ENCODE results near the gene ST7. TPM values are rescaled to one million over a fixed set of nuclear protein-coding genes. Genes with fewer than 3 reads are reported as not detected.

The ST7 gene
- total and polyA plus RNA-seq, 2 donors (not counting 1 experiment from before 2014, with no cell fraction given), result 2.3 to 4.6 TPM

DNA sequence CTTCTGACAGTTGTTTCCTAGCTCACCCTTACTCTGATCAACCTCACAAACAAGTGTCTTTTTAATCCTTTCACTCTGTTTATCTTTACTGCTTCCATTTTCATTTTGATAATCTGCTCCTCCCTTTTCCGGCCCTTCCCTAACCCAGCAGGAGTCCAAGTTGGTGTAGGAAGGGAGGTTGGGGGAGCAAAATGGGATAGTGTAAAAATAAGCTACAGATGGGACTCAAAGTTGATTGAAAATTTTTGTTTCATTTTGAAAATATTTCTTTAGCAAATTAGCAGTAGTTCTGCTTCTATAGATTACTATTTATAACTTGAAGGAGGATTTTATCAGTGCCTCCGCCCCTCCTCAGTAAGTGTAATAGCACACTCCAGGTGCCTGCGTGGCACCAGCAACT is 257.6 kb downstream of the ST7 start:
- Histone ChIP-seq H3K9ac (ENCODE audit: low read length) (no peak overlapping the region), H3K9me3 (ENCODE audit: control extremely low read depth in 1 of 3, control insufficient read depth in 2 of 3, insufficient read depth in 1 of 3, low read length in 2 of 3) (no peaks in the 10 kb centered on the region), H3K4me3 (ENCODE audit: control extremely low read depth in 1 of 5, extremely low read depth in 1 of 5, insufficient read depth in 1 of 5, low read depth in 2 of 5, low read length in 4 of 5) (no peak overlapping the region), H3K27ac (ENCODE audit: low read length in 2 of 2) (no peak overlapping the region), H3K4me1 (ENCODE audit: control insufficient read depth in 2 of 2, insufficient read depth in 2 of 2, low read length in 2 of 2) (no peaks in the 10 kb centered on the region), H3K4me2 (replicated peaks; ENCODE audit: low read depth, low read length, poor library complexity, severe bottlenecking) (no peak overlapping the region), H4K20me1 (ENCODE audit: control insufficient read depth, insufficient read depth, low read length, poor library complexity, severe bottlenecking) (no peaks in the 10 kb centered on the region), H3K79me2 (ENCODE audit: control insufficient read depth, insufficient read depth, low read length) (no peaks in the 10 kb centered on the region), H2AFZ (ENCODE audit: insufficient read depth, low read depth, low read length, poor library complexity, severe bottlenecking) (no peak overlapping the region), H3K36me3 (replicated peaks in 1 of 2; ENCODE audit: control extremely low read depth in 1 of 2, control insufficient read depth in 1 of 2, extremely low read depth in 1 of 2, insufficient read depth in 2 of 2, low read length in 1 of 2) (no peaks in the 10 kb centered on the region), H3K27me3 (replicated peaks in 1 of 4; ENCODE audit: control extremely low read depth in 1 of 4, control insufficient read depth in 3 of 4, insufficient read depth in 4 of 4, low read length in 3 of 4) (no peaks in the 10 kb centered on the region)
- Mint-ChIP-seq H3K4me3 (no peak overlapping the region), H3K9me3 (ENCODE audit: insufficient read depth) (no peaks in the 10 kb centered on the region), H3K27me3 (no peaks in the 10 kb centered on the region), H3K4me1 (no peaks in the 10 kb centered on the region), H3K27ac (no peak overlapping the region)
- ChIA-PET CTCF (no interaction called here), POLR2A (no interaction called here)
- ATAC-seq (ENCODE audit: low read depth), result no peak
- TF ChIP-seq, protein P1, sequence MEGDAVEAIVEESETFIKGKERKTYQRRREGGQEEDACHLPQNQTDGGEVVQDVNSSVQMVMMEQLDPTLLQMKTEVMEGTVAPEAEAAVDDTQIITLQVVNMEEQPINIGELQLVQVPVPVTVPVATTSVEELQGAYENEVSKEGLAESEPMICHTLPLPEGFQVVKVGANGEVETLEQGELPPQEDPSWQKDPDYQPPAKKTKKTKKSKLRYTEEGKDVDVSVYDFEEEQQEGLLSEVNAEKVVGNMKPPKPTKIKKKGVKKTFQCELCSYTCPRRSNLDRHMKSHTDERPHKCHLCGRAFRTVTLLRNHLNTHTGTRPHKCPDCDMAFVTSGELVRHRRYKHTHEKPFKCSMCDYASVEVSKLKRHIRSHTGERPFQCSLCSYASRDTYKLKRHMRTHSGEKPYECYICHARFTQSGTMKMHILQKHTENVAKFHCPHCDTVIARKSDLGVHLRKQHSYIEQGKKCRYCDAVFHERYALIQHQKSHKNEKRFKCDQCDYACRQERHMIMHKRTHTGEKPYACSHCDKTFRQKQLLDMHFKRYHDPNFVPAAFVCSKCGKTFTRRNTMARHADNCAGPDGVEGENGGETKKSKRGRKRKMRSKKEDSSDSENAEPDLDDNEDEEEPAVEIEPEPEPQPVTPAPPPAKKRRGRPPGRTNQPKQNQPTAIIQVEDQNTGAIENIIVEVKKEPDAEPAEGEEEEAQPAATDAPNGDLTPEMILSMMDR (IDR thresholded peaks at IDR 0.05), result no peak
- no peak for TF ChIP-seq EZH2 (IDR thresholded peaks at IDR 0.05; ENCODE audit: borderline replicate concordance, insufficient read depth, low read depth, low read length, poor library complexity, severe bottlenecking)
- intact Hi-C loops (cut with micrococcal nuclease), result no loop called here
- DNase-seq, result no peak
- no CpG with 5 or more reads among the region's 3 CpGs for WGBS (ENCODE audit: insufficient coverage)

DNA sequence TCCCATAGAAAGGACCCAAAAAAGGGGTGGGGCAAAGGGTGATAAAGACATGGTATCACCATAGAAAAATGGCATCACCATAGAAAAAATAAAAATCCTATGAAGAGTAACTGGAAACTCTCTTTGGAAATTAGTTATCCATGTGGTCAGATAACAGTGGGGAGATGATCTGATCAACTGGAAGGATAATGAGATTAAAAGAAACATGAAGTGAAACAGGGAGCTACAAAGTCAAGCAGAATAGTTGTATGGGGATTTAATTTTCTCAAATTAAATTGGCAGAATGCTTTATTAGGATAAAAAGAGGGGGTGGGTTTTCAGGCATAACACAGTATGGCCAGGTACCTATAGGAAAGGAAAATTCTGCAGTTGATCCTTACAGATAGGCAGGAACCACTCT is 258.3 kb downstream of the ST7 start:
- H3K27ac Mint-ChIP-seq, result no peak overlapping the region
- Histone ChIP-seq H3K9ac (ENCODE audit: low read length) (no peak overlapping the region), H3K79me2 (ENCODE audit: control insufficient read depth, insufficient read depth, low read length) (no peaks in the 10 kb centered on the region), H3K4me3 (ENCODE audit: control extremely low read depth in 1 of 5, extremely low read depth in 1 of 5, insufficient read depth in 1 of 5, low read depth in 2 of 5, low read length in 4 of 5) (no peak overlapping the region), H3K9me3 (ENCODE audit: control extremely low read depth in 1 of 3, control insufficient read depth in 2 of 3, insufficient read depth in 1 of 3, low read length in 2 of 3) (no peaks in the 10 kb centered on the region), H3K27me3 (replicated peaks in 1 of 4; ENCODE audit: control extremely low read depth in 1 of 4, control insufficient read depth in 3 of 4, insufficient read depth in 4 of 4, low read length in 3 of 4) (no peaks in the 10 kb centered on the region), H4K20me1 (ENCODE audit: control insufficient read depth, insufficient read depth, low read length, poor library complexity, severe bottlenecking) (no peaks in the 10 kb centered on the region), H2AFZ (ENCODE audit: insufficient read depth, low read depth, low read length, poor library complexity, severe bottlenecking) (no peak overlapping the region), H3K4me1 (ENCODE audit: control insufficient read depth in 2 of 2, insufficient read depth in 2 of 2, low read length in 2 of 2) (no peaks in the 10 kb centered on the region), H3K27ac (ENCODE audit: low read length in 2 of 2) (no peak overlapping the region), H3K4me2 (replicated peaks; ENCODE audit: low read depth, low read length, poor library complexity, severe bottlenecking) (no peak overlapping the region), H3K36me3 (replicated peaks in 1 of 2; ENCODE audit: control extremely low read depth in 1 of 2, control insufficient read depth in 1 of 2, extremely low read depth in 1 of 2, insufficient read depth in 2 of 2, low read length in 1 of 2) (no peaks in the 10 kb centered on the region)
- TF ChIP-seq EZH2 (IDR thresholded peaks at IDR 0.05; ENCODE audit: borderline replicate concordance, insufficient read depth, low read depth, low read length, poor library complexity, severe bottlenecking), result no peak
- TF ChIP-seq, protein P1 (IDR thresholded peaks at IDR 0.05), result no peak
- no peaks in the 10 kb centered on the region for H3K4me1 Mint-ChIP-seq
- H3K9me3 Mint-ChIP-seq (ENCODE audit: insufficient read depth), result no peaks in the 10 kb centered on the region
- intact Hi-C loops (cut with micrococcal nuclease), result loop anchor here (2.0 kb wide), 1 partner anchor 941 kb away; no protein-coding TSS in a partner anchor
- H3K27me3 Mint-ChIP-seq, result no peaks in the 10 kb centered on the region
- no peak overlapping the region for H3K4me3 Mint-ChIP-seq
- DNase-seq (no peak), ATAC-seq (ENCODE audit: low read depth) (no peak)
- CTCF ChIA-PET, result no interaction called here
- POLR2A ChIA-PET, result no interaction called here
